Liver (tissue), 9 donors: Measurements from ENCODE around the gene ENC1. TPM values are rescaled to one million over a fixed set of nuclear protein-coding genes. Genes with fewer than 3 reads are reported as not detected.
A peak's percentile ranks its signal among the peaks of the same experiment; 100 is the strongest.

ENCODE experiments used
- DNase-seq: peaks from one replicate; pipeline ENCODE4 v3.0.0-alpha.2; 2017; ENCODE audit warnings: low spot score
- H3K27ac ChIP-seq, 2 donors: one replicate each; pipeline ENCODE4 v1.7.0; 2013; ENCODE audit warnings: inconsistent platforms in 2 of 2, low read length in 2 of 2, control low read depth in 1 of 2, low read depth in 1 of 2, mild to moderate bottlenecking in 1 of 2
- H3K27me3 ChIP-seq, 4 donors: one replicate each; pipeline versions ENCODE4 v1.6.1 to v1.7.0; 2013; ENCODE audit warnings: low read length in 3 of 4, inconsistent platforms in 1 of 4, mild to moderate bottlenecking in 1 of 4, moderate library complexity in 1 of 4; ENCODE audit not compliant: control insufficient read depth in 4 of 4, insufficient read depth in 4 of 4
- H3K36me3 ChIP-seq, 4 donors: one replicate each; pipeline versions ENCODE4 v1.6.1 to v1.7.0; 2013; ENCODE audit warnings: low read length in 3 of 4, mild to moderate bottlenecking in 3 of 4, low read depth in 1 of 4, moderate library complexity in 1 of 4; ENCODE audit not compliant: control insufficient read depth in 4 of 4, insufficient read depth in 3 of 4
- H3K4me1 ChIP-seq, 4 donors: one replicate each; pipeline versions ENCODE4 v1.6.1 to v1.7.0; 2013; ENCODE audit warnings: low read length in 3 of 4, mild to moderate bottlenecking in 3 of 4, moderate library complexity in 1 of 4; ENCODE audit not compliant: control insufficient read depth in 4 of 4, insufficient read depth in 4 of 4
- H3K4me3 ChIP-seq, 3 donors: one replicate each; pipeline versions ENCODE4 v1.6.1 to v1.7.0; 2013; ENCODE audit warnings: low read length in 3 of 3, control low read depth in 1 of 3, low read depth in 1 of 3, mild to moderate bottlenecking in 1 of 3
- H3K9ac ChIP-seq, 2 donors: one replicate each; pipeline ENCODE4 v1.7.0; 2013; ENCODE audit warnings: low read length in 2 of 2, mild to moderate bottlenecking in 2 of 2, moderate library complexity in 2 of 2, control low read depth in 1 of 2, low read depth in 1 of 2
- H3K9me3 ChIP-seq, 4 donors: one replicate each; pipeline versions ENCODE4 v1.6.1 to v1.7.0; 2013; ENCODE audit warnings: low read length in 3 of 4; ENCODE audit not compliant: control insufficient read depth in 4 of 4
- ATF3 ChIP-seq: IDR thresholded peaks from 2 replicates; pipeline ENCODE4 v1.6.1; 2016; ENCODE audit warnings: antibody characterized with exemption
- EGR1 ChIP-seq, 2 donors: IDR thresholded peaks; 2 replicates each; pipeline ENCODE4 v1.6.1; 2016 to 2018; ENCODE audit warnings: antibody characterized with exemption in 2 of 2, low read depth in 2 of 2
- FOXA1 ChIP-seq: IDR thresholded peaks from 2 replicates; pipeline ENCODE4 v1.6.1; 2016; ENCODE audit warnings: antibody characterized with exemption
- FOXA2 ChIP-seq: IDR thresholded peaks from 2 replicates; pipeline ENCODE4 v1.6.1; 2016; ENCODE audit warnings: antibody characterized with exemption
- GABPA ChIP-seq, 2 donors: IDR thresholded peaks in 1 of 2; conservative IDR thresholded peaks in 1 of 2; 2 replicates each; pipeline ENCODE4 v1.6.1; 2016; ENCODE audit warnings: antibody characterized with exemption in 2 of 2, mild to moderate bottlenecking in 1 of 2, moderate library complexity in 1 of 2
- HNF4A ChIP-seq, 2 donors: conservative IDR thresholded peaks; 2 replicates each; pipeline ENCODE4 v1.6.1; 2016; ENCODE audit warnings: antibody characterized with exemption in 2 of 2, mild to moderate bottlenecking in 2 of 2
- HNF4G ChIP-seq: IDR thresholded peaks from 2 replicates; pipeline ENCODE4 v1.6.1; 2016; ENCODE audit warnings: antibody characterized with exemption
- JUND ChIP-seq, 2 donors: IDR thresholded peaks; 2 replicates each; pipeline ENCODE4 v1.6.1; 2016; ENCODE audit warnings: antibody characterized with exemption in 2 of 2
- MAX ChIP-seq: IDR thresholded peaks from 2 replicates; pipeline ENCODE4 v1.6.1; 2016; ENCODE audit warnings: antibody characterized with exemption
- NR2F2 ChIP-seq: IDR thresholded peaks from 2 replicates; pipeline ENCODE4 v1.6.1; 2016; ENCODE audit warnings: antibody characterized with exemption
- RAD21 ChIP-seq, 2 donors: IDR thresholded peaks; 2 replicates each; pipeline ENCODE4 v1.6.1; 2016; ENCODE audit warnings: antibody characterized with exemption in 2 of 2, mild to moderate bottlenecking in 2 of 2
- RXRA ChIP-seq, 2 donors: IDR thresholded peaks; 2 replicates each; pipeline ENCODE4 v1.6.1; 2017 to 2018; ENCODE audit warnings: antibody characterized with exemption in 2 of 2, mild to moderate bottlenecking in 1 of 2
- SP1 ChIP-seq: IDR thresholded peaks from 2 replicates; pipeline ENCODE4 v1.6.1; 2018; ENCODE audit warnings: antibody characterized with exemption, mild to moderate bottlenecking
- TAF1 ChIP-seq: conservative IDR thresholded peaks from 2 replicates; pipeline ENCODE4 v1.6.1; 2016; ENCODE audit warnings: antibody characterized with exemption, mild to moderate bottlenecking
- YY1 ChIP-seq: IDR thresholded peaks from 2 replicates; pipeline ENCODE4 v1.6.1; 2016; ENCODE audit warnings: antibody characterized with exemption, mild to moderate bottlenecking
- ZBTB33 ChIP-seq: IDR thresholded peaks from 2 replicates; pipeline ENCODE4 v1.6.1; 2016; ENCODE audit warnings: antibody characterized with exemption
- WGBS: extraction: QIAGEN DNeasy Blood & Tissue Kit; methylation state at CpG from one replicate; pipeline ENCODE4 v1.1.7; 2013; 5-methylcytosine and 5-hydroxymethylcytosine counted together
- polyA plus RNA-seq, 2 donors: library from polyadenylated mRNA; stranded (reverse) in 1 of 2; unstranded in 1 of 2; fragments of 200-250 nt in 1 of 2; fragments of >200 nt in 1 of 2; fragmentation: Nextera tagmentation in 1 of 2; extraction: Ambion mirVana in 1 of 2; gene quantifications; one replicate each; pipeline versions ENCODE4 v1.2.1 to v1.2.3, GENCODE V29; 2013 to 2015
- total RNA-seq, 2 donors: library from RNA; depleted of rRNA; stranded (reverse); fragments of >200 nt; gene quantifications; one replicate each; pipeline ENCODE4 v1.2.3, GENCODE V29; 2014
- TF ChIP-seq, protein P1 (sequence below): fragments of 150-350 bp; IDR thresholded peaks from 2 replicates; pipeline ENCODE4 v1.5.1; 2017; ENCODE audit warnings: improper control_type of control experiment, low read depth, low read length; ENCODE audit not compliant: missing input control
- donor health status: healthy.
- donor health status: healthy.
- donor health status: healthy.
- donor health status: healthy.
- donor health status: healthy.

ENC1 gene
- total and polyA plus RNA-seq, 4 donors = 5.7 to 34.4 (median 13.8) TPM

DNA sequence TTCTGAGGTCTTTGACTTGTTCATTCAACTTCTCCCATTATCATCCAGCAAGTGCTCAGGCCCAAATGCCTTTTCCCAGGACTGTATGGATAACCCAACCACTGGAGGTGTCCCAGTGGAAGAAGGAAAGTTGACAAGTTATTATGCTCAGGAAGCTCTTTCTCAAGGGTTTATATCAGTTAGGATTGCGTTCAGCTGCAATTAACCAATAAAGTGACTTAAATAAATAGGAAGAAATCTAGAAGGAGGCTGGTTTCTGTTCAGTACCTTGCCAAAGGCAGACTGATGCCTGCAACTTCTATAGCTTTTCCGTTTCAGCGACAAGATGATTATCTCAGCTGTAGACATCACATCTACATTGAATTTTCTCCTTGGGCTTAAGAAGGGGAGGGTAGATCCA is 52.1 kb downstream of the ENC1 start:
- Histone ChIP-seq H3K9me3 (no peaks in the 10 kb centered on the region), H3K4me1 (peaks cover 0 to 20% (median 12%) of the 10 kb centered on the region in 4 donors), H3K9ac (no peak overlapping the region), H3K4me3 (no peak overlapping the region), H3K27ac (peak overlapping the region; percentile 37 to 64), H3K27me3 (no peaks in the 10 kb centered on the region), H3K36me3 (no peaks in the 10 kb centered on the region)
- WGBS = 86% methylated on average over 3 of the region's 3 CpGs
- TF ChIP-seq, protein P1, sequence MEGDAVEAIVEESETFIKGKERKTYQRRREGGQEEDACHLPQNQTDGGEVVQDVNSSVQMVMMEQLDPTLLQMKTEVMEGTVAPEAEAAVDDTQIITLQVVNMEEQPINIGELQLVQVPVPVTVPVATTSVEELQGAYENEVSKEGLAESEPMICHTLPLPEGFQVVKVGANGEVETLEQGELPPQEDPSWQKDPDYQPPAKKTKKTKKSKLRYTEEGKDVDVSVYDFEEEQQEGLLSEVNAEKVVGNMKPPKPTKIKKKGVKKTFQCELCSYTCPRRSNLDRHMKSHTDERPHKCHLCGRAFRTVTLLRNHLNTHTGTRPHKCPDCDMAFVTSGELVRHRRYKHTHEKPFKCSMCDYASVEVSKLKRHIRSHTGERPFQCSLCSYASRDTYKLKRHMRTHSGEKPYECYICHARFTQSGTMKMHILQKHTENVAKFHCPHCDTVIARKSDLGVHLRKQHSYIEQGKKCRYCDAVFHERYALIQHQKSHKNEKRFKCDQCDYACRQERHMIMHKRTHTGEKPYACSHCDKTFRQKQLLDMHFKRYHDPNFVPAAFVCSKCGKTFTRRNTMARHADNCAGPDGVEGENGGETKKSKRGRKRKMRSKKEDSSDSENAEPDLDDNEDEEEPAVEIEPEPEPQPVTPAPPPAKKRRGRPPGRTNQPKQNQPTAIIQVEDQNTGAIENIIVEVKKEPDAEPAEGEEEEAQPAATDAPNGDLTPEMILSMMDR = no peak
- TF ChIP-seq EGR1 (IDR thresholded peaks at IDR 0.05; ENCODE audit: low read depth in 2 of 2) = no peak
- no peak for TF ChIP-seq HNF4A (conservative IDR thresholded peaks at IDR 0.05)
- TF ChIP-seq HNF4G = no peak
- no peak for TF ChIP-seq RAD21 (IDR thresholded peaks at IDR 0.05)
- TF ChIP-seq SP1 = no peak
- no peak for TF ChIP-seq TAF1
- no peak for TF ChIP-seq YY1
- no peak for TF ChIP-seq JUND (IDR thresholded peaks at IDR 0.05)
- TF ChIP-seq MAX = no peak
- no peak for TF ChIP-seq GABPA (IDR thresholded peaks at IDR 0.05 in 1 of 2, conservative IDR thresholded peaks at IDR 0.05 in 1 of 2)
- TF ChIP-seq RXRA (IDR thresholded peaks at IDR 0.05) = no peak
- no peak for TF ChIP-seq FOXA2
- DNase-seq = no peak

DNA sequence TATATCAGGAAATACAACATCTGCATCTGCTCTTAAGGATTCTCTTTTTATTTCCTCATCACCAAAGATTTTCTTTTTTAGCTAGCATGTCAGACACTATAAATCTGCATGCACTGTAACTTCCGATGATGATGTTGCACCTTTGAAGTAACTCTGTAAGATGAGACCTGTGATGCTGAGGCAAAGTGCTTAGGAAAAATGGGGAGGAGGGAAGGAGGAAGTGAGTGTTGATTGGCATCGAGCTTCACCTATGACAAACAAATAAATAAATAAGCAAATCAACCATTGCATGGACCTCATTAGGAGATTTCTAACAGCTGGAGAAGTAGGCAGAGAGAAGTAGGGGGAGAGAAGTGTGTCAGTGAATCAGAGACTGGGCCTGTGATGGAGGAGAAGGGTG is 52.6 kb downstream of the ENC1 start:
- Histone ChIP-seq H3K9ac (no peak overlapping the region), H3K4me3 (no peak overlapping the region), H3K27me3 (no peaks in the 10 kb centered on the region), H3K27ac (no peak overlapping the region), H3K4me1 (peaks cover 0 to 24% (median 13%) of the 10 kb centered on the region in 4 donors), H3K36me3 (no peaks in the 10 kb centered on the region), H3K9me3 (no peaks in the 10 kb centered on the region)
- 79% methylated on average over 2 of the region's 2 CpGs for WGBS
- no peak for TF ChIP-seq FOXA2
- TF ChIP-seq RAD21 (IDR thresholded peaks at IDR 0.05) = no peak
- TF ChIP-seq SP1 = no peak
- TF ChIP-seq ATF3 = no peak
- TF ChIP-seq MAX = no peak
- no peak for TF ChIP-seq YY1
- no peak for TF ChIP-seq RXRA (IDR thresholded peaks at IDR 0.05)
- TF ChIP-seq TAF1 = no peak
- TF ChIP-seq ZBTB33 = no peak
- no peak for TF ChIP-seq JUND (IDR thresholded peaks at IDR 0.05)
- no peak for TF ChIP-seq FOXA1
- no peak for TF ChIP-seq NR2F2
- no peak for TF ChIP-seq GABPA (IDR thresholded peaks at IDR 0.05 in 1 of 2, conservative IDR thresholded peaks at IDR 0.05 in 1 of 2)
- DNase-seq = no peak
